Measurements from ENCODE around the gene NBPF4.
"Not testable (repeated sequence)": the region's sequence is repeated elsewhere in the genome, so short reads cannot be mapped to it uniquely, and the experiment has no call there.

NBPF4 gene

DNA sequence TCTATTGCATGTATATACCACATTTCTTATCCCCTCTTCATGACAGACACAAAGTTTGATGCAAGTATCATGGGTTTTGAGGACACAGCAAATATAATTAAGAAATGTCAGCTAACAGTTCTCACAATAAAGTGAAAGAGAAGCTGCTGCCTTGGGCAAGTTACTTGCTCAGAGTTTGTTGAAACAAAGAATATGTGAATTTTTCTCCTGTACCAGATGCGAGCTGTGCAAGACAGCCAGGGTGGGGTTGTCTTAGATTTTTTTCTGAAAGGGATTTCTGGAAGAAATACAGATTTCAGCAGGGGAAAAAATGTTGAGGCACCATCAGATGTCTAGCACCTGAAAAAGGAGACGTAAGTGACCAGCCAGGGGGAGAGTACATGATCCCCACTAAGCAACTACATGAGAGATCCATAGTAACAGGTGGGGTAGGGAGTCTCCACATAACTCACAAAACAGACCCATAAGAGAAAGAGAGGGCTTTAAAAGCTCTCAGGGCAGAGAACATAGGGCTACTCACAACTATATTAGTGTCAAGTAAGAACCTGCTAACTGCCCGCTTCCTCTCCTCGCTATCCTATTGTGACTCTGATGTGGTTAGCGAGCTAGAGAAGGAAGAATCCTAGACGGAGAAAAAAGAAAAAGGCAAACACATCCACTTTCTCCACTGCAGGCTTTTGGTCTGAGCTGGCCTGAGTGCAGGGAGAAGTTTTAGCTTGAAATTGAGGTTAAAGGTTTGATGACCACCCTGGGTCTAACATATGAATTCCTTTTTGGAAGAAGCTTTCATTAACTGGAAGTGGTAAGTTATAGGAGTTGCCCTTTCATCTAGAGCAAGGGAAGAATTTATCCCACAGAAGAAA, 27.6 kb downstream of the NBPF4 start:
- not testable (repeated sequence) for DNase-seq

DNA sequence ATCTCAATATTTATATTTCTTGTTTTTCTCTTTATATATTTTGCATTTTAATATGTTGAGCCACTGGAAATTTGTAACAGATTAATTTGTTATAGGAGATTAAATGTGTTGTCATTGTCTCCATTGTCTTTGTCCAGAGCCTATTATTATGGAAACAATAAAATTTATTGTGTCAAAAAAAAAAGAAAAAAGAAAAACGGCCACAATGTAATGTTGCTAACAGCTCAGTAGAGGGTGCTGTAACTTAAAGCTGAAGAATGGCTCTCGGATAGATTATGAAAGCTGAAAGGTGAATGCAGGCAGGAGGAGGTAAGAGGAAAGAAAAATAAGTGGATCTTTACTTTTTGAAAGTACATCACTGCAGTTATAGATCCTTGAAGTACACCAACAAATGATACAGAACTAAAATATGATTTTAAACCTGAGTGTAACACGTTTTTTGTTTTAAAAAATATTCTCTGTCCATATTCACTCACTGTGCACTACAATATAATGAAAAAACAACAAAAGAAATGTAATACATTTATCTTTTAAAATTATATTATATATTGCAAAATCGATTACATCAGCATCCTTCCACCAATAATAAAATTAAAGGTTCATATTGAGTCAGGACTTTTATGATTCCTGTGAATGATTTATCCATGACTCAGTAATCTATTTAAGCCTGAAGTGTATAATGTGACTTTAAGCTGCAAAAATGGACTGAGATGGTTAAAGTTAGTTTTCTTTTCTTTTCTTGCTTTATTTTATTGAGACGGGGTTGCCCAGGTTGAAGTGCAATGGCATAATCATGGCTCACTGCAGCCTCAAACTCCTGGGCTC, 29.0 kb downstream of the NBPF4 start:
- DNase-seq = peak; percentile 37
- in situ Hi-C loops (cut with MboI; ENCODE audit: low pct_unique_long_range_greater_than_20kb, low sequenced_read_pairs) = not testable (repeated sequence)

More for the DNA sequence above, 27.6 kb downstream of the NBPF4 start:
- in situ Hi-C loops (cut with MboI; ENCODE audit: low pct_unique_long_range_greater_than_20kb, low sequenced_read_pairs) = not testable (repeated sequence)

DNA sequence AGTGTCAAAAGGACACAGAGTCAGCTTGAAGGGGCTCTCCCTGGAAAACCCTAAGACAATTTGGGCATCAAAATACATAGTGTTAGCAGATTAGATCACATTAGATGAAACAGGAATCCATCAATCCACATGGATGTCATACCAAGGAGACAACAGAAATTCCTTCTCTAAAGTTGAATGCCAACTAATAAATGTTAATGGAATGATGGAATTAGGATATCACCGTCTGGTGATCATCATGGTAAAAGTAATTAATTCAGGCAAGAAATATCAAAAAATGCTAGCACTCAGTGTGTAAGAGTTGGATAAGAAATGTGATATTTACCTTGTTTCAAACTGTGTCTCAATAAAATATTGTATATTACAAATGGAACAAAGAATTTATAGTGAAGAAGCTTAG, 32.9 kb downstream of the NBPF4 start:
- no peak for DNase-seq
- in situ Hi-C loops (cut with MboI; ENCODE audit: low pct_unique_long_range_greater_than_20kb, low sequenced_read_pairs) = no loop called here

- in situ Hi-C loops (cut with MboI; ENCODE audit: low pct_unique_long_range_greater_than_20kb, low sequenced_read_pairs) = no loop called here
Observed at GRCh38 chr1:108209456-108210108, 34.3 kb downstream of the NBPF4 start.

GRCh38 chr1:108208724-108209446, 35.0 kb downstream of the NBPF4 start:
- no peak for DNase-seq
- in situ Hi-C loops (cut with MboI; ENCODE audit: low pct_unique_long_range_greater_than_20kb, low sequenced_read_pairs) = no loop called here

More at GRCh38 chr1:108209456-108210108, 34.3 kb downstream of the NBPF4 start:
- DNase-seq = no peak

DNA sequence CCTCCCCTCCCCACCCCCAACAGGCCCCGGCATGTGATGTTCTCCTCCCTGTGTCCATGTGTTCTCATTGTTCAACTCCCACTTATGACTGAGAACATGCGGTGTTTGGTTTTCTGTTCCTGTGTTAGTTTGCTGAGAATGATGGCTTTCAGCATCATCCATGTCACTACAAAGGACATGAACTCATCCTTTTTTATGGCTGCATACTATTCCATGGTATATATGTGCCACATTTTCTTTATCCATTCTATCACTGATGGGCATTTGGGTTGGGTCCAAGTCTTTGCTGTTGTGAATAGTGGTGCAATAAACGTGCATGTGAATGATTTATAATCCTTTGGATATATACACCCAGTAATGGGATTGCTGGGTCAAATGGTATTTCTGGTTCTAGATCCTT, 40.3 kb downstream of the NBPF4 start:
- DNase-seq; in situ Hi-C loops (cut with MboI; ENCODE audit: low pct_unique_long_range_greater_than_20kb, low sequenced_read_pairs): not testable (repeated sequence)

DNA sequence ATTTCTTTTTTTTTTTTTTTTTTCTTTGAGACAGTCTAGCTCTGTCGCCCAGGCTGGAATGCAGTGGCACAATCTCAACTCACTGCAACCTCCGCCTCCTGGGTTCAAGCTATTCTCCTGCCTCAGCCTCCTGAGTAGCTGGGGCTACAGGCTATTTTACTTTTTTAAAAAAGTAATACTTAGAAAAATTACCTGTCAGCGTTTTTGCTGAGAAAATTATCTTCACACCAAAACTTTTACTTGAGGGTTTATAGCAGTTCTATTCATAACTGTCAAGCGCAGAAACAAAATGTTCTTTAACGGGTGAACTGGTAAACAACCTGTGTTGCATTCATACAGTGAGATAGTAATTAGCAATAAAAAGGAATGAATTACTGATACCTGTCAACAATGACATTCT, 42.2 kb downstream of the NBPF4 start:
- in situ Hi-C loops (cut with MboI; ENCODE audit: low pct_unique_long_range_greater_than_20kb, low sequenced_read_pairs) = no loop called here
- DNase-seq = no peak

DNA sequence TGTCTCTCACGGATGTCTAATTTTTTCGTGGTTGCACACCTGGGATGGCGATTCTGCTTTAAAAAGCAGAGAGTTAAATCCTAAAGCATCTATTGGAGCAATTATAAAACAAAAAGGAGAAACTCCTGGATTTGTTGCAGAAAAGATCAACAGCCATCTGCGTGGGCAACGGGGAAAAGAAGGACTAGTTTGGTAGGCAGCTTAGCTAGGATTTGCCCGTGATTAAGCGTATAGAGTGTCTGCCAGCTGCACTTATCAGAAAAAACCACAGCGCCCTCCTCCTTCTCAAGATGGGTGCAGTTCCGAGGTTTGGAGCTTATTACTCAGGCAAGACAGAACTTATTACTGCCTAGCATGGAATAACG, 43.2 kb downstream of the NBPF4 start:
- DNase-seq = peak; percentile 67
- in situ Hi-C loops (cut with MboI; ENCODE audit: low pct_unique_long_range_greater_than_20kb, low sequenced_read_pairs) = no loop called here

- in situ Hi-C loops (cut with MboI; ENCODE audit: low pct_unique_long_range_greater_than_20kb, low sequenced_read_pairs) = no loop called here
- DNase-seq = peak; percentile 81
Observed at GRCh38 chr1:108199781-108200686, 43.8 kb downstream of the NBPF4 start, which contains the start of gene SLC25A24. SLC25A24 (minus strand) TSS chr1:108200343; CDS start chr1:108200138, 205 bp downstream.

DNA sequence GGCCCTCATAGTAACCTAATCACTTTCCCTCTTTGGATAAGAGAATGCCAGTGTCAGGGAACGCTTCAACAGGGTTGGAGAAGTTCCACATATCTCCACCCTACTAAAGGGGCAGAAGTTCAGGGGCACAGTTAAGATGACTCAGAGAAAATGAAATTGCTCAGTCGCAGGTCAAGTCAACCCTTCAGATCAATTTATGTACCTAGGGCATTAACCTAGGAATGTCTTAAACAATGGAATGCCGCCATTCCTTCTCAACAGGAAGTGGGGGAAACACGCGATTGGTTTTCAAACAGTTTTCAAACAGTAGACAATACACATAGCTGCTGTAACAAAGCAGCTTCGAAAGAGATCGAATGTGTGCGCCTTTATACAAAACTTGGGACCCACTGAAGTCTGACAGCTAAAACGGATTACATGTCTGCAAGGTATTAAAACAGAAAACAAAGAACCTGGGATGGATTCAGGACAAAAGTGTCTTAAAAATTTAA, 44.6 kb downstream of the NBPF4 start:
- in situ Hi-C loops (cut with MboI; ENCODE audit: low pct_unique_long_range_greater_than_20kb, low sequenced_read_pairs) = no loop called here
- peak; percentile 56 for DNase-seq

- in situ Hi-C loops (cut with MboI; ENCODE audit: low pct_unique_long_range_greater_than_20kb, low sequenced_read_pairs) = no loop called here
- DNase-seq = no peak
Observed at GRCh38 chr1:108194051-108194450, 49.8 kb downstream of the NBPF4 start.

- DNase-seq = no peak
- in situ Hi-C loops (cut with MboI; ENCODE audit: low pct_unique_long_range_greater_than_20kb, low sequenced_read_pairs) = no loop called here
Observed at GRCh38 chr1:108193333-108193732, 50.5 kb downstream of the NBPF4 start.

GRCh38 chr1:108192581-108192980, 51.3 kb downstream of the NBPF4 start:
- DNase-seq = no peak
- in situ Hi-C loops (cut with MboI; ENCODE audit: low pct_unique_long_range_greater_than_20kb, low sequenced_read_pairs) = no loop called here

DNA sequence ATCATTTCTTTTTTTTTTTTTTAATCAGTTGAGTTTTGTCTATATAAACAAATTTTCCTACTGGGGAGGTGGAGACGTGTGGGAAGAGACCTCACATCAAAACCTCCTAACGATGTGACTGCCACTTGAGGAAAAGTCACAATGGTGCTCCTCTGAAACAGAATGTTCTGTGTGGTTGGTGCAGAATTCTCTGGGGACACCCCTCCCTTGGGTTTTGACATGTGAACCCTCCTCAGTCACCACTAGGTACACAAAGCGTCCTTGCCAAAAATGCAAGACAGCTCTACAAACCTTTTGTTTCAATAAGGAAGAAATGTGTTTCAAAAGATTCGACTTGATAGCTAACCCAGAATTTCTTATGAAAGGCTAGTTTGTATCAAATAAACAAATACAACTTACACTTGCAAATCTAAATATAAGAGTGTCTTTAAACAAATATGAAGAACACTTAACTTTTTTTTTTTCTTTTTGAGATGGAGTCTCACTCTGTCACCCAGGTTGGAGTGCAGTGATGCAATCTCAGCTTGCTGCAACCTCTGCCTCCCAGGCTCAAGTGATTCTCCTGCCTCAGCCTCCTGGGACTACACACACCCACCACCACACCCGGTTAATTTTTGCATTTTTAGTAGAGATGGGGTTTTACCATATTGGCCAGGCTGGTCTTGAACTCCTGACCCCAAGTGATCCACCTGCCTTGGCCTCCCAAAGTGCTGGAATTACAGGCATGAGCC, 53.0 kb downstream of the NBPF4 start:
- peak; percentile 23 for DNase-seq
- in situ Hi-C loops (cut with MboI; ENCODE audit: low pct_unique_long_range_greater_than_20kb, low sequenced_read_pairs) = no loop called here

- in situ Hi-C loops (cut with MboI; ENCODE audit: low pct_unique_long_range_greater_than_20kb, low sequenced_read_pairs) = no loop called here
- DNase-seq = peak; percentile 65
Observed at GRCh38 chr1:108190001-108190634, 53.8 kb downstream of the NBPF4 start.

- no peak for DNase-seq
- in situ Hi-C loops (cut with MboI; ENCODE audit: low pct_unique_long_range_greater_than_20kb, low sequenced_read_pairs) = no loop called here
Observed at GRCh38 chr1:108188801-108189200, 55.1 kb downstream of the NBPF4 start.

Data from KBM-7 (cell line).